ENCODE results near the gene BICRAL.

DNA sequence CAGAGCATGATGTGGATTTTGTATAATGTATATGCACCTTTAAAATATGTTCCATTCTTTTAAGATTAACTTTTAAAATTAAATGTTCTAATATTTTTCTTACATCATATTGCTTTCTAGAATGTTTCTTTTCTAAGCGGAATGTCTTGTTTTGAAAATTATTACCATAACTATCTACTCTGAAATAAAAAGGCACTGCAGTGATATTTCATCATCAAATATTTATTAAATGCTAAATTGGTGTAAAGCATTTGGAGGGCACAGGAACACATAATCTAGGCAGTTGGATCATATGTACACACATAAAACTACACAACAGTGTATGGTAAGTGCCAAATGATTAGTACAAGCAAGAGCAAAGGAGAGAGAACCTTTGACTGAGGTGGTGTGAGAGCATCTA is 13.8 kb downstream of the BICRAL start:
- TF ChIP-seq, protein P1, sequence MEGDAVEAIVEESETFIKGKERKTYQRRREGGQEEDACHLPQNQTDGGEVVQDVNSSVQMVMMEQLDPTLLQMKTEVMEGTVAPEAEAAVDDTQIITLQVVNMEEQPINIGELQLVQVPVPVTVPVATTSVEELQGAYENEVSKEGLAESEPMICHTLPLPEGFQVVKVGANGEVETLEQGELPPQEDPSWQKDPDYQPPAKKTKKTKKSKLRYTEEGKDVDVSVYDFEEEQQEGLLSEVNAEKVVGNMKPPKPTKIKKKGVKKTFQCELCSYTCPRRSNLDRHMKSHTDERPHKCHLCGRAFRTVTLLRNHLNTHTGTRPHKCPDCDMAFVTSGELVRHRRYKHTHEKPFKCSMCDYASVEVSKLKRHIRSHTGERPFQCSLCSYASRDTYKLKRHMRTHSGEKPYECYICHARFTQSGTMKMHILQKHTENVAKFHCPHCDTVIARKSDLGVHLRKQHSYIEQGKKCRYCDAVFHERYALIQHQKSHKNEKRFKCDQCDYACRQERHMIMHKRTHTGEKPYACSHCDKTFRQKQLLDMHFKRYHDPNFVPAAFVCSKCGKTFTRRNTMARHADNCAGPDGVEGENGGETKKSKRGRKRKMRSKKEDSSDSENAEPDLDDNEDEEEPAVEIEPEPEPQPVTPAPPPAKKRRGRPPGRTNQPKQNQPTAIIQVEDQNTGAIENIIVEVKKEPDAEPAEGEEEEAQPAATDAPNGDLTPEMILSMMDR (IDR thresholded peaks at IDR 0.05) = no peak
- no peak for TF ChIP-seq POLR2A (IDR thresholded peaks at IDR 0.05)
- TF ChIP-seq POLR2AphosphoS5 (IDR thresholded peaks at IDR 0.05) = no peak
